GM19035 (cell line): ENCODE results near the gene SHOC2.
"Not testable (repeated sequence)": the region's sequence is repeated elsewhere in the genome, so short reads cannot be mapped to it uniquely, and the experiment has no call there.

ENCODE experiments used
- ATAC-seq: cut with Tn5 transposase; IDR thresholded peaks from one replicate; pipeline ENCODE4 v1.9.1; 2021; ENCODE audit not compliant: unreplicated experiment

Gene SHOC2

DNA sequence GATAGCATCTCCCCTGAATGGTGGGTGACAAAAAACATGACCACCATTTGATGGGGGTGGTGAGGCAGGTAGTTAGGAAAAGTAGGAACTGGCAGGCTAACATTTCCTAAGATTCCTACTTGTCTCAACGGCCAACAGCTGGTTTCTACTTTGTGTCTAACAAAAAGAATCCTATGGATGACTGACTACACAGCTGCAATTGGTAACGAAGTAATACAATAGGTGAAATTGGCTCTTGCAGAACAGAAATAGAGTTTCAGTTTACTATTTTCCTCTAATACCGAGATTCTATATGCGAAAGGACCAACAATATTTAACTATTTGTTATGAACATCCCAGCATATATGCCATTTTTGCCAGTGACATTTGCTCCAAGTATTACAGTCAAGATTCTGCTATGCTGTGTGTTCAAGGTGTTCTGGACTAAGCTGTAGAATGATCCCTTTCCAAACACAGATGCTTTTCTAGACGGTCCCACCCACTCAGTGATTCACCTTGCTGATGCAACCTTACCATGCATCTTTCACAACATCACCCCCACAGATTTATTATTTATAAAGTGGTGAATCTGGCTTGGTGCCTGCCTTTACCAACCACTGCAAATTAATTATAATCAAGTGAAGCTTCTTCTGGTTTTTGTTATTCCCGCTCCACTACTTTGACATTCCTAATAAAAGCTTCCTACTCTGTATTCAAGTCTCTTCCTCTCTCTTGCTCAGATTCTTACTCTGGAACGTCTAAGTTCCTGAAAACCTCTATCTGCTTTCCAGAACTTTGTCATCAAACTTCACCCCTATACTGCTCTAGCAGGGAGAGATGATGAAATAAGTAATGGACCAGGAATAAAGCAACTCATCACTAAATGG, 17.2 kb upstream of the SHOC2 start:
- ATAC-seq = no peak

- no peak for ATAC-seq
Measured at GRCh38 chr10:110903280-110904278, 15.8 kb upstream of the SHOC2 start.

- ATAC-seq = no peak
Measured at GRCh38 chr10:110910138-110910537, 9.3 kb upstream of the SHOC2 start.

DNA sequence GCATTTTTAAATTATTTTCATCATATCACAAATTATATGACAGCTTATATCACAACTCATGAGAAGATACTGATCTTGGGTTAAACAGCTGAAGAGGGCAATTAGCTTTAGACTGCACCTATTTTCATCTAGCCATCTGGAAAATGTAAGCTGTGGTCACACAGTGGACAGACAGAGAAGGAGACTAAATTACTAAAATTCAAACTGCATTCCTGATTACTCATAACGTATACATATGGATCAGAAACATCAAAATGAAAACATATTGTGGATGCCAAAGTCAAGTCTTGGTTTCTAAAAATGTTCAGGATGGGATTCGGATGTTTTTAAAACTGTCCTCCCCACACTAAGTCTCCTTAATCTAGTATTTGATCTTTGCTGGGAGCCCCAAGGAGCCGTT, 7.0 kb upstream of the SHOC2 start:
- no peak for ATAC-seq

- no peak for ATAC-seq
Measured at GRCh38 chr10:110914431-110914830, 5.0 kb upstream of the SHOC2 start.

DNA sequence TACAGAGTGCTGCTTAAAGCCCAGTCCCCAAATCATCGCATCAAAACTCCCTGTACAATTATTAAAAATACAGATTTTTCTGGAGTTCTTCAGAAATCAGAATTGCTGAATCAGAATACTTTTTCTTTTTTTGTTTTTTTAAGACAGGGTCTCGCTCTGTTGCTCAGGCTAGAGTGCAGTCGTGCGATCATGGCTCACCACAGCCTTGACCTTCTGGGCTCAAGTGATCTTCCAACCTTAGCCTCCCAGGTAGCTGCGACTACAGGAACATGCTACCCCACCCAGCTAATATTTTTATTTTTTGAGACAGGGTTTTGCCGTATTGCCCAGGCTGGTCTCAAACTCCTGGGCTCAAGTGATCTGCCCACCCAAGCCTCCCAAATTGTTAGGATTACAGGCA, 4.4 kb upstream of the SHOC2 start:
- ATAC-seq = no peak

GRCh38 chr10:110915600-110915999, 3.8 kb upstream of the SHOC2 start:
- ATAC-seq = not testable (repeated sequence)

DNA sequence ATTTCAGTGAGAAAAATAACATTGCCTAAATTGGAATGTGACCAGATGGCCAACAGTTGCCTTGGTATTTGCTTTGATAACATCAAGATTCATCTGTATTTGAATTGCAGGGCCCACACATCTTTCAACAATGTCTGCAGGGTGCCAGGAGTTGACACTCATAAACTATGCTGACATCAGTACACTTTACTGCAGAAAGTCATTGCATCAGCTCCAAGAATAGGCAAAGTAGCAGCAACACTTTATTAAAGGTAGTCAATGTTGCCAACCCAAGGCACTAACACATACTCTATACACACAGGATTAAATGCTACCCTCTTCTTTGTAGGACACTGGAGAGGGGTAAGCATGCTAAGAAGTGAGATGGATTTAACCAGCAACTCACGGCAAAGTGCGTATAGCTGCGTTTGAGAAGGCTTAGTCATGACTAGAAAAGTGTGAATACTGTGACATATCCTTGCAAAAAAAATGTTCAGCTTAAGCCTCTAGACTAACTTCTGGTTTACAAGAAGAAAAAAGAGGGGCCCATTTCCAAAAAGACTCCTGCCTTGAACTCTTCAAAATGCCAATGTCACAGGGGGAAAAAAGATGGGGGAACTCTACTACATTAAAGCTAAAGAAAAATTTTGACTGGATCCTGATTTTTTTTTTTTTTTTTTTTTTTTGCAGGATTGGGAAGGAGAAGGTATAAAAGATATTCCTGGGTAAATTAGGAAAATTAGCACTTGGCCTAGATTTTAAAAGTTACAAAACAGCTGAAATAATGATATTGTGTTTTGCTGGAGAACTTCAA, 2.7 kb upstream of the SHOC2 start:
- no peak for ATAC-seq

GRCh38 chr10:110918269-110918642, 1.1 kb upstream of the SHOC2 start:
- no peak for ATAC-seq

- peak; percentile 85 for ATAC-seq
Measured at GRCh38 chr10:110918643-110919348, 608 bp upstream of the SHOC2 start, which contains the start of gene BBIP1. BBIP1 (minus strand) TSS chr10:110919180; CDS start chr10:110918157, 1,023 bp downstream.

GRCh38 chr10:110919971-110920881, 822 bp downstream of the SHOC2 start:
- peak; percentile 28 for ATAC-seq

DNA sequence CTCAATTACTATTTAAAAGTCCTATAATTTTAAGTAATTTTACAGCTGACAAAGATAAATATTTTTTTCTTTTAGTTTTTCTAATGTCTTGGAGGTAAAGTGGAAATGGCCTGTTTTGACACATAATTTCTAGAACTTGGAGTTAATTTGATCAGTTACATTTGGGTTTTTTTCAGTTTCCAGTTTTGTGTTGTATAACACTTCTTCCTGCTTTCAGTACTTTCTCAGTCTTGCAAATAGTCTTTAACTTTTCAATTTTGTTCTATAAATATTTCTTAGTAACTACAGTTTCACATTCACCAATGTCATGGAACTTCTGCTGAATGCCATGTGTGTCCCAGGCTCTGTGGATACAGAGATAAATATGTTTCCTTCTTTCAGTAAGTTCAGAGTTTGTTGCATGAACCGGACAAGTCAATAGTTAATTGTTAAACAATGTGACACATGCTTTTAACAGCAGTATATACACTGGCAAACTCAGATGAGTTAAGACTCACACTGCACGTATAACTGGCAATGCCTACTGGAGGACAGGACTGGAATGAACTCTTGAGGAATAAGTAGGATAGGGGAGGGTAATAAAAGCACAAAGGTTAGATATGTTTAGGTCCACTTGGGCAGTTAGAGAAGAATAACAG, 4.6 kb downstream of the SHOC2 start:
- ATAC-seq = no peak

DNA sequence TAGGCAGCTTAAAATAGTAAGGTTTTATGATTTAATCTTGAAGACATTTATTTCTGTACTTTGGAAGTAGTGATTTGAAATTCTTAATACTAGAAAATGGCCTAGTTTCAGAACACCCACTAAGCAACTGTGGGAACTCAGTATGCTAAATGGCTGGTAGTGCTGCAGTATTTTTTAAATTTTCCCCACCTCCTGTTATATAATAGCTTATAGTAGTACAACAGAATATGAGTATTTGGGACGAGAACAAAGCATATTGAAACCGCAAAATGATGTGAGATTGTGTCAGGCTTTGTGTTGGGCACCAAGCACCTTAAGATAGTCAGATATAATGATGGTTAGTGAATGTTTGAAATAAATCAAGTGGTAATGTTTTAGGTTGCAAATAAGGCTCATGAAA, 8.1 kb downstream of the SHOC2 start:
- no peak for ATAC-seq

DNA sequence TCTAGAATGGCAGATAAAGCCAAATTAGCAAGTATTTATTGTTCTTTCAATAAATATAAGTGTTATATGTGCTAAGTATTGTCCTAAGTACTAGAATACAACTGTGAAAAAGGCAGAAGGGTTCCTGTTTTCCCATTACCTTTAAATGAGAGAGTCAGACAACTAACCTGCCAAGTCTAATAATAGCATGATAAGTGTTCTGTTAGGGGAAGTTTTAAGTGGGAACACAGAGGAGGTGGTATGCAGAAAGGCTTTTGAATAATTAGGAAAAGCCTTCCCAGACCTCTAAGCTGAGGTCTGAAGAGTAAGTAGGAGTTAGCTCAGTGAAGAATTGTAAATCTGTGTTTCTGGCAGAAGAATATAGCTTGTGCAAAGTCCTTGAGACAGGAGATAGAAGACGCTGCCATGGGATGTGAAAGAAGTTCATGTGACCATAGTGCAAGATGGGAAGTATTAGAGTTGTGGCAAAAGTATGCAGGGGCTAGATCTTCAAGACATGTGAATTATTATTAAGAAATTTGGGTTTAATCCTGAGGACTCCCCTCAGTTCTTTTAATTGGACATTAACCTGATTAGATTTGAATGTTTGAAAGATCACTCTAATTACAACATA, 12.5 kb downstream of the SHOC2 start:
- no peak for ATAC-seq

- ATAC-seq = no peak
Measured at GRCh38 chr10:110932505-110933180, 13.2 kb downstream of the SHOC2 start.

GRCh38 chr10:110936757-110937156, 17.4 kb downstream of the SHOC2 start:
- no peak for ATAC-seq

- ATAC-seq = no peak
Measured at GRCh38 chr10:110939419-110939818, 20.0 kb downstream of the SHOC2 start.
